GM12865 (cell line): ENCODE results near the gene C1orf167.

ENCODE experiments used
- DNase-seq: peaks from one replicate; pipeline ENCODE4 v3.0.0; 2010; ENCODE audit warnings: low read depth
- H3K4me3 ChIP-seq: 2 replicates; pipeline ENCODE4 v1.5.1; 2011; ENCODE audit warnings: mild to moderate bottlenecking, low read depth, low read length, control low read depth
- CTCF ChIP-seq: IDR thresholded peaks from 2 replicates; pipeline ENCODE4 v1.5.1; 2011; ENCODE audit warnings: low read length, control low read depth, low read depth, inconsistent platforms; ENCODE audit not compliant: insufficient read depth; ENCODE audit errors: missing control alignments

Gene C1orf167

GRCh38 chr1:11784993-11785769, 23.2 kb downstream of the C1orf167 start:
- H3K4me3 ChIP-seq, result no peak overlapping the region
- peak; percentile 68 for DNase-seq
- TF ChIP-seq CTCF, result peak; percentile 87

- DNase-seq, result no peak
- H3K4me3 ChIP-seq, result no peak overlapping the region
- no peak for TF ChIP-seq CTCF
These were observed 24.2 kb downstream of the C1orf167 start for GRCh38 chr1:11786168-11786567.

GRCh38 chr1:11787251-11787803, 25.3 kb downstream of the C1orf167 start:
- H3K4me3 ChIP-seq, result no peak overlapping the region
- DNase-seq, result no peak
- no peak for TF ChIP-seq CTCF

GRCh38 chr1:11787804-11788436, 25.9 kb downstream of the C1orf167 start:
- no peak overlapping the region for H3K4me3 ChIP-seq
- no peak for DNase-seq
- TF ChIP-seq CTCF, result no peak

GRCh38 chr1:11788549-11789053, 26.6 kb downstream of the C1orf167 start:
- DNase-seq, result no peak
- no peak overlapping the region for H3K4me3 ChIP-seq
- TF ChIP-seq CTCF, result no peak

- H3K4me3 ChIP-seq, result no peak overlapping the region
- no peak for DNase-seq
- no peak for TF ChIP-seq CTCF
These were observed 27.4 kb downstream of the C1orf167 start for GRCh38 chr1:11789126-11790067.
